H9 (cell line): ENCODE data around the gene STT3B. TPM values are rescaled to one million over a fixed set of nuclear protein-coding genes. Genes with fewer than 3 reads are reported as not detected.

ENCODE experiments used
- DNase-seq: peaks from one replicate; pipeline ENCODE4 v3.0.0-alpha.2; 2017
- H2AFZ ChIP-seq: one replicate; pipeline ENCODE4 v1.6.1; 2013; ENCODE audit warnings: mild to moderate bottlenecking, low read length, control low read depth, moderate library complexity
- H2AK5ac ChIP-seq: 2 replicates; pipeline ENCODE4 v1.6.1; 2013; ENCODE audit warnings: low read length, control low read depth, mixed read lengths; ENCODE audit not compliant: insufficient read length
- H2BK120ac ChIP-seq: one replicate; pipeline ENCODE4 v1.6.1; 2013; ENCODE audit warnings: low read depth, mild to moderate bottlenecking, low read length, control low read depth, inconsistent platforms; ENCODE audit not compliant: poor library complexity, severe bottlenecking
- H2BK12ac ChIP-seq: 2 replicates; pipeline ENCODE4 v1.6.1; 2013; ENCODE audit warnings: low read length, control low read depth, mixed read lengths, low read depth; ENCODE audit not compliant: insufficient read length
- H2BK15ac ChIP-seq: 2 replicates; pipeline ENCODE4 v1.6.1; 2013; ENCODE audit warnings: low read depth, low read length, control low read depth
- H2BK20ac ChIP-seq: one replicate; pipeline ENCODE4 v1.6.1; 2013; ENCODE audit warnings: low read depth, mild to moderate bottlenecking, low read length, control low read depth, inconsistent platforms; ENCODE audit not compliant: poor library complexity, severe bottlenecking
- H2BK5ac ChIP-seq: 2 replicates; pipeline ENCODE4 v1.6.1; 2013; ENCODE audit warnings: low read length, control low read depth, mixed read lengths; ENCODE audit not compliant: insufficient read length
- H3K14ac ChIP-seq: 2 replicates; pipeline ENCODE4 v1.6.1; 2013; ENCODE audit warnings: low read length, control low read depth; ENCODE audit not compliant: insufficient read depth
- H3K18ac ChIP-seq: 2 replicates; pipeline ENCODE4 v1.6.1; 2013; ENCODE audit warnings: low read depth, mild to moderate bottlenecking, mixed read lengths, low read length, control low read depth; ENCODE audit not compliant: insufficient read length
- H3K23ac ChIP-seq: 2 replicates; pipeline ENCODE4 v1.6.1; 2013; ENCODE audit warnings: low read length, control low read depth, mixed read lengths, low read depth; ENCODE audit not compliant: insufficient read length
- H3K23me2 ChIP-seq: 2 replicates; pipeline ENCODE4 v1.6.1; 2013; ENCODE audit warnings: low read depth, mild to moderate bottlenecking, mixed read lengths, low read length, control low read depth; ENCODE audit not compliant: insufficient read length, poor library complexity, severe bottlenecking
- H3K27ac ChIP-seq: 2 replicates; pipeline ENCODE4 v1.5.1; 2013; ENCODE audit warnings: low read length, control low read depth, mixed read lengths, low read depth; ENCODE audit not compliant: insufficient read length
- H3K27me3 ChIP-seq: 2 replicates; pipeline ENCODE4 v1.6.1; 2013; ENCODE audit warnings: low read length, control low read depth, inconsistent platforms; ENCODE audit not compliant: insufficient read depth
- H3K4ac ChIP-seq: 2 replicates; pipeline ENCODE4 v1.6.1; 2013; ENCODE audit warnings: low read depth, mild to moderate bottlenecking, control low read depth, inconsistent platforms, low read length, moderate library complexity
- H3K4me1 ChIP-seq: 2 replicates; pipeline ENCODE4 v1.6.1; 2013; ENCODE audit warnings: low read length, control low read depth, inconsistent platforms; ENCODE audit not compliant: insufficient read depth
- H3K4me2 ChIP-seq: 2 replicates; pipeline ENCODE4 v1.6.1; 2013; ENCODE audit warnings: low read length, control low read depth, mixed read lengths; ENCODE audit not compliant: insufficient read length, insufficient read depth
- H3K56ac ChIP-seq: 2 replicates; pipeline ENCODE4 v1.6.1; 2013; ENCODE audit warnings: low read depth, mild to moderate bottlenecking, mixed read lengths, low read length, control low read depth; ENCODE audit not compliant: insufficient read length
- H3K79me1 ChIP-seq: 2 replicates; pipeline ENCODE4 v1.6.1; 2013; ENCODE audit warnings: low read depth, mild to moderate bottlenecking, moderate library complexity, low read length, control low read depth, inconsistent platforms; ENCODE audit not compliant: insufficient read depth, poor library complexity, severe bottlenecking
- H3K79me2 ChIP-seq: 2 replicates; pipeline ENCODE4 v1.6.1; 2013; ENCODE audit warnings: low read length, control low read depth, inconsistent platforms; ENCODE audit not compliant: insufficient read depth
- H3K9ac ChIP-seq: 2 replicates; pipeline ENCODE4 v1.6.1; 2013; ENCODE audit warnings: low read length, control low read depth, mixed read lengths; ENCODE audit not compliant: insufficient read length; ENCODE audit errors: extremely low read depth
- H3K9me3 ChIP-seq: one replicate; pipeline ENCODE4 v1.6.1; 2013; ENCODE audit warnings: low read depth, low read length, inconsistent platforms; ENCODE audit not compliant: control insufficient read depth
- H3T11ph ChIP-seq: one replicate; pipeline ENCODE4 v1.6.1; 2013; ENCODE audit warnings: mild to moderate bottlenecking, low read length, control low read depth, inconsistent platforms
- H4K20me1 ChIP-seq: one replicate; pipeline ENCODE4 v1.6.1; 2013; ENCODE audit not compliant: control insufficient read depth, insufficient read length, insufficient read depth
- H4K5ac ChIP-seq: 2 replicates; pipeline ENCODE4 v1.6.1; 2013; ENCODE audit warnings: low read depth, mild to moderate bottlenecking, mixed read lengths, low read length, control low read depth; ENCODE audit not compliant: insufficient read length
- H4K8ac ChIP-seq: replicated peaks from 2 replicates; pipeline ENCODE4 v1.6.1; 2013; ENCODE audit warnings: low read length, control low read depth, mixed read lengths, low read depth; ENCODE audit not compliant: insufficient read length
- H4K91ac ChIP-seq: 2 replicates; pipeline ENCODE4 v1.6.1; 2013; ENCODE audit warnings: low read depth, mild to moderate bottlenecking, moderate library complexity, mixed read lengths, low read length, control low read depth; ENCODE audit not compliant: insufficient read length
- H3K27ac Mint-ChIP-seq, 3 experiments: 2 replicates in 2 of 3; 3 replicates in 1 of 3; pipeline ENCODE4 v1.8.0; 2020 to 2021; ENCODE audit warnings: mixed read lengths in 3 of 3, mild to moderate bottlenecking in 1 of 3, moderate library complexity in 1 of 3
- H3K27me3 Mint-ChIP-seq: 2 replicates; pipeline ENCODE4 v1.8.0; 2021; ENCODE audit warnings: low read depth, mild to moderate bottlenecking, moderate library complexity, mixed read lengths
- H3K36me3 Mint-ChIP-seq, 3 experiments: 2 replicates in 2 of 3; 3 replicates in 1 of 3; pipeline ENCODE4 v1.8.0; 2020 to 2021; ENCODE audit warnings: low read depth in 3 of 3, mixed read lengths in 3 of 3; ENCODE audit not compliant: insufficient read depth in 1 of 3
- H3K4me1 Mint-ChIP-seq, 2 experiments: 2 replicates each; pipeline ENCODE4 v1.8.0; 2020; ENCODE audit warnings: mixed read lengths in 2 of 2
- H3K4me3 Mint-ChIP-seq, 2 experiments: 2 replicates in 1 of 2; 3 replicates in 1 of 2; pipeline ENCODE4 v1.8.0; 2020 to 2021; ENCODE audit warnings: mild to moderate bottlenecking in 2 of 2, mixed read lengths in 2 of 2, moderate library complexity in 1 of 2
- H3K9me3 Mint-ChIP-seq, 2 experiments: 2 replicates in 1 of 2; 3 replicates in 1 of 2; pipeline ENCODE4 v1.8.0; 2020; ENCODE audit warnings: mild to moderate bottlenecking in 2 of 2, mixed read lengths in 2 of 2, moderate library complexity in 1 of 2
- CTCF ChIP-seq: fragments of 200-600 bp; sonication (generic); conservative IDR thresholded peaks from 3 replicates; pipeline ENCODE4 v1.8.0; 2021; ENCODE audit warnings: antibody characterized with exemption, mild to moderate bottlenecking
- WGBS: extraction: QIAGEN DNeasy Blood & Tissue Kit; methylation state at CpG from one replicate; pipeline ENCODE4 v1.1.7; 2013; ENCODE audit warnings: missing lambda C conversion rate, low lambda C conversion rate, mixed read lengths; ENCODE audit not compliant: insufficient read length; ENCODE audit errors: extremely low coverage; 5-methylcytosine and 5-hydroxymethylcytosine counted together
- total RNA-seq: library from RNA; stranded (reverse); gene quantifications from 2 replicates; pipeline ENCODE4 v1.2.1, GENCODE V29; 2021

The STT3B gene
- total RNA-seq, 1 experiment from 2014 or later = 79.9 TPM

- H3K56ac ChIP-seq = no peak overlapping the region
- no peaks in the 10 kb centered on the region for H3K23me2 ChIP-seq
These were observed 82.5 kb downstream of the STT3B start for GRCh38 chr3:31615071-31615875.

More at GRCh38 chr3:31615071-31615875, 82.5 kb downstream of the STT3B start:
- H3K27ac Mint-ChIP-seq = 0 out of 7 replicates have a peak overlapping the region, but pooled peaks of 1 of the 3 experiments have one; percentile 58
- H2AK5ac ChIP-seq = no peak overlapping the region
- H2BK5ac ChIP-seq = no peak overlapping the region
- H3K27me3 Mint-ChIP-seq = no peaks in the 10 kb centered on the region
- H3K4ac ChIP-seq = no peak overlapping the region
- H2BK12ac ChIP-seq = no peak overlapping the region
- H2BK15ac ChIP-seq = no peak overlapping the region
- no peak overlapping the region for H3K4me3 Mint-ChIP-seq
- H4K8ac ChIP-seq = no peak overlapping the region
- no peak overlapping the region for H3K14ac ChIP-seq
- no peak overlapping the region for H3K23ac ChIP-seq
- H2BK120ac ChIP-seq = no peak overlapping the region
- H3K18ac ChIP-seq = no peak overlapping the region
- H2BK20ac ChIP-seq = no peak overlapping the region
- H2AFZ ChIP-seq = no peak overlapping the region
- H3K9me3 Mint-ChIP-seq = no peaks in the 10 kb centered on the region
- H3K79me2 ChIP-seq = no peaks in the 10 kb centered on the region
- no peaks in the 10 kb centered on the region for H3K27me3 ChIP-seq
- H3K79me1 ChIP-seq = no peaks in the 10 kb centered on the region
- no peak for TF ChIP-seq CTCF
- H3K9me3 ChIP-seq = no peaks in the 10 kb centered on the region
- peaks cover 0 to 9% (median 6%) of the 10 kb centered on the region in 3 experiments; a peak in 4 of 7 replicates for H3K36me3 Mint-ChIP-seq
- H3K4me2 ChIP-seq = no peak overlapping the region
- H3K27ac ChIP-seq = no peak overlapping the region
- H3K9ac ChIP-seq = no peak overlapping the region
- no peaks in the 10 kb centered on the region for H4K20me1 ChIP-seq
- H3K4me1 ChIP-seq = peaks cover 2% of the 10 kb centered on the region; the same call in 1 of the 2 replicates
- no peak overlapping the region for H4K91ac ChIP-seq
- no peak overlapping the region for H4K5ac ChIP-seq
- H3T11ph ChIP-seq = no peak overlapping the region
- no peak for DNase-seq
- peaks cover 14 to 22% of the 10 kb centered on the region in 2 experiments for H3K4me1 Mint-ChIP-seq
- WGBS = no CpG with 5 or more reads among the region's 4 CpGs
